PC-3 (cell line): ENCODE data around the gene CYP20A1. TPM values are rescaled to one million over a fixed set of nuclear protein-coding genes. Genes with fewer than 3 reads are reported as not detected.

Source experiments
- ATAC-seq: fragments of 200-7000 bp; cut with Tn5 transposase; 2 replicates; pipeline ENCODE4 v1.9.1; 2020; ENCODE audit warnings: mild to moderate bottlenecking, moderate library complexity
- BruUV-seq: library from RNA; stranded (reverse); fragments of 400-500 nt; replicated peaks from 2 replicates; lab custom pipeline; 2021; lab: Mats Ljungman, UMichigan
- CTCF ChIA-PET: fragments of 300-600 bp; sonication (Branson Sonifier 250); formaldehyde crosslinking; loops from one replicate; lab custom pipeline; 2022; ENCODE audit warnings: antibody characterized with exemption; lab: Charles Lee
- POLR2A ChIA-PET: fragments of 300-600 bp; sonication (Branson Sonifier 250); formaldehyde crosslinking; loops from one replicate; lab custom pipeline; 2022; ENCODE audit warnings: antibody characterized with exemption; ENCODE audit not compliant: unreplicated experiment; lab: Charles Lee
- DNase-seq: peaks from one replicate; pipeline ENCODE4 v3.0.0-alpha.2; 2015
- H2AFZ ChIP-seq: fragments of 300-600 bp; sonication (generic); 2 replicates; pipeline ENCODE4 v1.6.0; 2016; ENCODE audit warnings: antibody characterized with exemption, low read length
- H3F3A ChIP-seq: fragments of 300-600 bp; sonication (generic); one replicate; pipeline ENCODE4 v1.6.0; 2017; ENCODE audit warnings: antibody characterized with exemption, low read length, control low read depth, mild to moderate bottlenecking; ENCODE audit not compliant: unreplicated experiment
- H3K27ac ChIP-seq: fragments of 300-600 bp; sonication (generic); 2 replicates; pipeline ENCODE4 v1.5.1; 2016; ENCODE audit warnings: mild to moderate bottlenecking, low read length
- H3K27me3 ChIP-seq: fragments of 300-600 bp; sonication (generic); 2 replicates; pipeline ENCODE4 v1.6.1; 2016; ENCODE audit warnings: low read length, mixed read lengths
- H3K36me3 ChIP-seq: fragments of 300-600 bp; sonication (generic); 2 replicates; pipeline ENCODE4 v1.6.1; 2016; ENCODE audit warnings: low read depth, mixed run types, low read length, mixed read lengths
- H3K4me1 ChIP-seq: fragments of 300-600 bp; sonication (generic); 2 replicates; pipeline ENCODE4 v1.5.1; 2016; ENCODE audit warnings: low read length; ENCODE audit not compliant: insufficient read depth
- H3K4me2 ChIP-seq: fragments of 300-600 bp; sonication (generic); 2 replicates; pipeline ENCODE4 v1.6.0; 2016; ENCODE audit warnings: low read length
- H3K4me3 ChIP-seq: fragments of 300-600 bp; sonication (generic); 2 replicates; pipeline ENCODE4 v1.5.1; 2016; ENCODE audit warnings: mild to moderate bottlenecking, low read length, mixed read lengths
- H3K79me2 ChIP-seq: fragments of 300-600 bp; sonication (generic); 2 replicates; pipeline ENCODE4 v1.6.1; 2017; ENCODE audit warnings: low read length, mixed read lengths
- H3K9ac ChIP-seq: fragments of 300-600 bp; sonication (generic); 2 replicates; pipeline ENCODE4 v1.6.0; 2016; ENCODE audit warnings: mild to moderate bottlenecking, low read length
- H3K9me2 ChIP-seq: fragments of 300-600 bp; sonication (generic); replicated peaks from 2 replicates; pipeline ENCODE4 v1.6.1; 2016; ENCODE audit warnings: mixed run types, low read length, mixed read lengths
- H3K9me3 ChIP-seq: fragments of 300-600 bp; sonication (generic); 2 replicates; pipeline ENCODE4 v1.6.1; 2016; ENCODE audit warnings: low read length, mixed read lengths
- H4K20me1 ChIP-seq: fragments of 300-600 bp; sonication (generic); 2 replicates; pipeline ENCODE4 v1.6.1; 2016; ENCODE audit warnings: low read length, mixed read lengths
- EZH2 ChIP-seq: fragments of 300-600 bp; sonication (generic); IDR thresholded peaks from one replicate; pipeline ENCODE4 v1.6.1; 2017; ENCODE audit warnings: antibody characterized with exemption, mild to moderate bottlenecking, low read length; ENCODE audit not compliant: unreplicated experiment
- EZH2phosphoT487 ChIP-seq: fragments of 300-600 bp; sonication (generic); IDR thresholded peaks from 2 replicates; pipeline ENCODE4 v1.6.1; 2018; ENCODE audit warnings: mild to moderate bottlenecking, antibody characterized with exemption, low read length, borderline replicate concordance
- intact Hi-C: fragments of 100-400 bp; cut with micrococcal nuclease; formaldehyde crosslinking; loops from 2 replicates; pipeline ENCODE4 v1.9.0; 2023
- total RNA-seq: library from RNA; depleted of rRNA; stranded (reverse); fragments of >200 nt; gene quantifications from 2 replicates; pipeline ENCODE4 v1.2.3, GENCODE V29; 2014
- TF ChIP-seq, protein P1 (sequence below): fragments of 300-600 bp; sonication (generic); conservative IDR thresholded peaks from 2 replicates; pipeline ENCODE4 v1.5.1; 2017; ENCODE audit warnings: antibody characterized with exemption, low read depth, mild to moderate bottlenecking, low read length

Gene CYP20A1
- total RNA-seq, 1 experiment from 2014 or later, result 14.1 TPM

DNA sequence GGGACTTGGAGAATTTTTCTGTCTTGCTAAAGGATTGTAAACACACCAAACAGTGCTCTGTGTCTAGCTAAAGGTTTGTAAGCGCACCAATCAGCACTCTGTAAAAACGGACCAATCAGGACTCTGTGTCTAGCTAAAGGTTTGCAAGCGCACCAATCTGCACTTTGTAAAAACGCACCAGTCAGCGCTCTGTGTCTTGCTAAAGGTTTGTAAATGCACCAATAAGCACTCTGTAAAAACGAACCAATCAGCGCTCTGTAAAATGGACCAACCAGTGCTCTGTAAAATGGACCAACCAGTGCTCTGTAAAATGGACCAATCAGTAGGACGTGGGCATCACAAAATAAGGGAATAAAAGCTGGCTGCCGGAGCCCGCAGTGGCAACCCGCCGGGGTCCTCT lies 105.8 kb downstream of the CYP20A1 start:
- Histone ChIP-seq H3F3A (peaks cover 8% of the 10 kb centered on the region), H3K4me1 (peaks cover 26% of the 10 kb centered on the region), H2AFZ (no peak overlapping the region), H3K9me3 (no peaks in the 10 kb centered on the region), H3K79me2 (peaks cover 80% of the 10 kb centered on the region), H3K4me3 (no peak overlapping the region), H3K9me2 (no peaks in the 10 kb centered on the region), H3K27me3 (no peaks in the 10 kb centered on the region), H3K9ac (no peak overlapping the region), H3K4me2 (no peak overlapping the region), H3K27ac (no peak overlapping the region), H4K20me1 (no peaks in the 10 kb centered on the region), H3K36me3 (peaks cover 7% of the 10 kb centered on the region; the same call in 1 of the 2 replicates)
- intact Hi-C loops, result loop anchor here (5.0 kb wide), 1 partner anchor 43 kb away; no protein-coding TSS in a partner anchor
- ChIA-PET CTCF (no interaction called here), POLR2A (no interaction called here)
- TF ChIP-seq EZH2, result no peak
- DNase-seq, result no peak
- no TSS peak for BruUV-seq
- no peak for ATAC-seq

DNA sequence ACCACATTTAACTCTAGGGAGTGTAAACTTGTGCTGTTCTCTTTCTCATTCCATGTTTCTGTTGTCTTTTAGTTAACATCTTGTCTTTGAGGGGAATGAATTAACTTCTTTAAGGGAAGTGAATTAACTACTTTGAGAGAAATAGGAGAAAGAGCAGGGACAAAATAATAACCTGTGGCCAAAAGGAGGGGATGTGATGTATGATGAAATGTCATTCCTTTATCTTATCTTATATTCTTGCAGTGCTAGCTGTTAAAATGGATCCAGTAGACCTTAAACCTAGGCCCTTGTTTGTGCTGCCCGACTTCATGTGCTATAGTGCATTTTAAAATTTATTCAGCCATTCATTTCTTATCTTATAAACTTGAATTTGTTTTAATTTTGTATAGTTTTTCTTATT lies 107.8 kb downstream of the CYP20A1 start:
- POLR2A ChIA-PET, result no interaction called here
- no peaks in the 10 kb centered on the region for H4K20me1 ChIP-seq
- CTCF ChIA-PET, result no interaction called here

DNA sequence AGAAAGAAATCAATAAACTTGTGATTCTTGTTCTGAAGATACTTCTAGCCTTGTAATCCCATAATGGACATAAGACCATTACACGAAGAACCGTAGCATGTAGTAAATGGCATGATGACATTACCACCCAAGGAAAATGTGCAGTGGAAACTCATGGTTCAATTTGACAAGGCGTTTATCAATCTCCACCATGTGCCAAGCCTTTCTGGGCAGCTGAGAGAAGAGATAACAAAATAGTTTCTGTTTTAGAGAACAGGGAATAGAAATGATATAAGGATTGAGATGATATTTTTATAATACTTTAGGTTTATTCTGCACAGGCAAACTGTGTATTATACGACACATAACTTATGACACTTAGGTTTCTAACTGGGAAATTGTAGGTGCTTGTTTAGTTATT lies 108.6 kb downstream of the CYP20A1 start:
- no peaks in the 10 kb centered on the region for H3K9me2 ChIP-seq
- no peak for DNase-seq
- ATAC-seq, result no peak
- H4K20me1 ChIP-seq, result no peaks in the 10 kb centered on the region
- peaks cover 13% of the 10 kb centered on the region; the same call in 1 of the 2 replicates for H3K36me3 ChIP-seq
- H3K9ac ChIP-seq, result no peak overlapping the region
- H3F3A ChIP-seq, result peaks cover 5% of the 10 kb centered on the region
- H3K79me2 ChIP-seq, result peaks cover 91% of the 10 kb centered on the region
- no peak overlapping the region for H3K4me2 ChIP-seq
- H2AFZ ChIP-seq, result no peak overlapping the region
- intact Hi-C loops, result no loop called here
- no peaks in the 10 kb centered on the region for H3K27me3 ChIP-seq
- no peak overlapping the region for H3K4me3 ChIP-seq
- H3K4me1 ChIP-seq, result peaks cover 9% of the 10 kb centered on the region
- CTCF ChIA-PET, result no interaction called here
- TF ChIP-seq EZH2, result no peak
- TF ChIP-seq, protein P1, sequence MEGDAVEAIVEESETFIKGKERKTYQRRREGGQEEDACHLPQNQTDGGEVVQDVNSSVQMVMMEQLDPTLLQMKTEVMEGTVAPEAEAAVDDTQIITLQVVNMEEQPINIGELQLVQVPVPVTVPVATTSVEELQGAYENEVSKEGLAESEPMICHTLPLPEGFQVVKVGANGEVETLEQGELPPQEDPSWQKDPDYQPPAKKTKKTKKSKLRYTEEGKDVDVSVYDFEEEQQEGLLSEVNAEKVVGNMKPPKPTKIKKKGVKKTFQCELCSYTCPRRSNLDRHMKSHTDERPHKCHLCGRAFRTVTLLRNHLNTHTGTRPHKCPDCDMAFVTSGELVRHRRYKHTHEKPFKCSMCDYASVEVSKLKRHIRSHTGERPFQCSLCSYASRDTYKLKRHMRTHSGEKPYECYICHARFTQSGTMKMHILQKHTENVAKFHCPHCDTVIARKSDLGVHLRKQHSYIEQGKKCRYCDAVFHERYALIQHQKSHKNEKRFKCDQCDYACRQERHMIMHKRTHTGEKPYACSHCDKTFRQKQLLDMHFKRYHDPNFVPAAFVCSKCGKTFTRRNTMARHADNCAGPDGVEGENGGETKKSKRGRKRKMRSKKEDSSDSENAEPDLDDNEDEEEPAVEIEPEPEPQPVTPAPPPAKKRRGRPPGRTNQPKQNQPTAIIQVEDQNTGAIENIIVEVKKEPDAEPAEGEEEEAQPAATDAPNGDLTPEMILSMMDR, result no peak
- no peak for TF ChIP-seq EZH2phosphoT487
- no TSS peak for BruUV-seq
- no peak overlapping the region for H3K27ac ChIP-seq
- H3K9me3 ChIP-seq, result no peaks in the 10 kb centered on the region
- POLR2A ChIA-PET, result no interaction called here

More for the DNA sequence above, 107.8 kb downstream of the CYP20A1 start:
- no peak for ATAC-seq
- Histone ChIP-seq H3K79me2 (peaks cover 91% of the 10 kb centered on the region), H3F3A (no peaks in the 10 kb centered on the region), H3K9ac (no peak overlapping the region), H3K36me3 (peaks cover 9% of the 10 kb centered on the region; the same call in 1 of the 2 replicates), H3K27me3 (no peaks in the 10 kb centered on the region), H3K4me2 (no peak overlapping the region), H3K9me3 (no peaks in the 10 kb centered on the region), H3K4me3 (no peak overlapping the region), H3K4me1 (peaks cover 9% of the 10 kb centered on the region), H3K9me2 (no peaks in the 10 kb centered on the region), H2AFZ (no peak overlapping the region), H3K27ac (no peak overlapping the region)
- intact Hi-C loops, result no loop called here
- no peak for TF ChIP-seq EZH2phosphoT487
- TF ChIP-seq, protein P1, result no peak
- TF ChIP-seq EZH2, result no peak
- BruUV-seq, result no TSS peak
- no peak for DNase-seq
